ENCODE measurements around the gene HACD3. TPM values are rescaled to one million over a fixed set of nuclear protein-coding genes. Genes with fewer than 3 reads are reported as not detected.

Gene HACD3
- total and polyA plus RNA-seq, 2 of the 13 experiments (the other 11 are each of a cell fraction or from before 2014, with no cell fraction given), result 73.6 to 161 TPM

GRCh38 chr15:65516997-65517865 lies 13.0 kb upstream of the HACD3 start, which contains the start of gene DPP8 (continued):
- no peak for TF ChIP-seq XBP1 (CRISPR knock-in tag; IDR thresholded peaks at IDR 0.05)
- TF ChIP-seq SRY (CRISPR knock-in tag; IDR thresholded peaks at IDR 0.05), result peak; percentile 98
- TF ChIP-seq ATF6 (CRISPR knock-in tag; conservative IDR thresholded peaks at IDR 0.05), result no peak
- no peak for TF ChIP-seq SATB2 (CRISPR knock-in tag; IDR thresholded peaks at IDR 0.05)
- TF ChIP-seq FOXK1 (CRISPR knock-in tag; IDR thresholded peaks at IDR 0.05; ENCODE audit: borderline replicate concordance, low read depth), result peak; percentile 76
- TF ChIP-seq ZNF570 (CRISPR knock-in tag; IDR thresholded peaks at IDR 0.05; ENCODE audit: borderline replicate concordance), result peak; percentile 91; the same call in 1 of the 2 replicates
- peak; percentile 88 for TF ChIP-seq ATF7-NPFF (CRISPR knock-in tag; IDR thresholded peaks at IDR 0.05; ENCODE audit: low read depth)
- TF ChIP-seq ZEB1 (IDR thresholded peaks at IDR 0.05; ENCODE audit: insufficient replicate concordance, low read depth), result peak; percentile 57
- TF ChIP-seq NCOA2 (CRISPR knock-in tag; IDR thresholded peaks at IDR 0.05), result peak; percentile 48; the same call in 1 of the 2 replicates
- peak; percentile 96 for TF ChIP-seq HOXA3 (CRISPR knock-in tag; IDR thresholded peaks at IDR 0.05)
- peak; percentile 100 for TF ChIP-seq ZNF574 (CRISPR knock-in tag; IDR thresholded peaks at IDR 0.05)
- peak; percentile 90; the same call in 1 of the 2 replicates for TF ChIP-seq BCL3 (CRISPR knock-in tag; IDR thresholded peaks at IDR 0.05)
- no peak for TF ChIP-seq KLF9 (CRISPR knock-in tag; IDR thresholded peaks at IDR 0.05; ENCODE audit: low read depth)
- TF ChIP-seq GABPA (IDR thresholded peaks at IDR 0.05; ENCODE audit: low read depth, low read length), result peak; percentile 86
- TF ChIP-seq GABPA (CRISPR knock-in tag; IDR thresholded peaks at IDR 0.05; ENCODE audit: low read depth), result peak; percentile 92
- TF ChIP-seq TIGD3 (CRISPR knock-in tag; IDR thresholded peaks at IDR 0.05; ENCODE audit: borderline replicate concordance), result no peak
- peak; percentile 96 for TF ChIP-seq IKZF5 (CRISPR knock-in tag; IDR thresholded peaks at IDR 0.05)
- TF ChIP-seq SIX4 (CRISPR knock-in tag; IDR thresholded peaks at IDR 0.05), result peak; percentile 74

Data from HepG2 (cell line).